Measurements from ENCODE around the gene IP6K3.

- TF ChIP-seq CTCF (conservative IDR thresholded peaks at IDR 0.05) (no peak), ZFX (IDR thresholded peaks at IDR 0.05) (no peak)
Observed at GRCh38 chr6:33742092-33742491, 4.6 kb downstream of the IP6K3 start.

Measured in C4-2B (cell line).